Measurements from ENCODE around the gene BASP1. TPM values are rescaled to one million over a fixed set of nuclear protein-coding genes. Genes with fewer than 3 reads are reported as not detected.

BASP1 gene
- polyA plus RNA-seq, 1 donor from 2014 or later, result 974 TPM

DNA sequence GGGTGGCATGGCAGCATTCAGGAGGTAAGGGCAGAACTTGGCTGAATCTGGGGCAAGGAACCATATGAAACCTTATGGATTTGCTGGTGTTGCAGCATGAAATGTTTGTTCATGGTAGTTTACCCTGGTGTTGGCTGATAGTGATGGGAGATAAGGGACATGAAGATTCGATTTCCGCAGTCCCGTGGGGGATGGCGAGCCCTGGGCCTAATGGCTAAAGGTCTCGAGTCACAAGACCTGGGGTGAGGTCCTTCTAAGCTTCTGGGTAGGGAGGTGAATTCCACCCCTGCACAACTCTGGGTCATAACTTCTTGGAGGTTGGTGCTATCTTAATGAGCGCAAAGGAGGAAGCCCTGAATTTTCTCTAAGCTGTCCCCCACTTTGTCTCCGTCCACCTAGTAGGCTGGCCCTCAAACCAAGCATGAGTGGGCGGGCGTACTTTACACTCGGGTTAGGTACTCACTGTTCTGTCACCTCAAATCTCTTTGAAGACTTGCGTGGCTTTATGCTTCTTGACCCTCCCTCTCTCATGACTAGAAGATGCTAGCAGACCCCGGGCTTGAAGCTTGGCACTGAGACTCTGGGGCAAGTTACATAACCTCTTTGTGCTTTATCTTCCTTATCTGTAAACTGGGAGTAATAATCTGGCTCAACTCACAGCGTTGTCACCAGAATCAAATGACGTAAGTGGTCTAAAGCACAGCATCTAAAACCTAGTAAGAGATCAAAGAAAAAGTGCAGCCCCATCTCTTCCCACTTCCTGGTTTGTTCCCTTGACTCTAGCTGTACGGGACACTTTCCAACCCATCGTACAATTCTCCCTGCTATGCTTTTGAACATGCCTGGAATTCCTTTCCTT is 72.5 kb downstream of the BASP1 start:
- Histone ChIP-seq H3K27ac (ENCODE audit: low read length) (no peak overlapping the region), H3F3A (ENCODE audit: insufficient read depth, low read length, poor library complexity, severe bottlenecking) (no peaks in the 10 kb centered on the region), H3K4me3 (ENCODE audit: low read length) (no peak overlapping the region), H2AFZ (ENCODE audit: low read depth, low read length) (no peak overlapping the region), H3K36me3 (ENCODE audit: insufficient read depth, low read length) (no peaks in the 10 kb centered on the region), H3K79me2 (replicated peaks; ENCODE audit: insufficient read depth, low read length) (no peaks in the 10 kb centered on the region), H3K9ac (ENCODE audit: low read length) (no peak overlapping the region), H4K20me1 (ENCODE audit: insufficient read depth) (no peaks in the 10 kb centered on the region), H3K4me2 (ENCODE audit: low read length) (no peak overlapping the region), H3K9me3 (ENCODE audit: low read length) (no peaks in the 10 kb centered on the region), H3K9me2 (ENCODE audit: insufficient read depth, low read length) (no peaks in the 10 kb centered on the region), H3K27me3 (ENCODE audit: insufficient read depth, low read depth, low read length) (no peaks in the 10 kb centered on the region)
- no peak for TF ChIP-seq EP300 (conservative IDR thresholded peaks at IDR 0.05; ENCODE audit: poor library complexity, severe bottlenecking)
- TF ChIP-seq SMC3 (conservative IDR thresholded peaks at IDR 0.05; ENCODE audit: poor library complexity), result no peak
- TF ChIP-seq RAD21 (conservative IDR thresholded peaks at IDR 0.05), result no peak
- no peak for TF ChIP-seq POLR2AphosphoS5 (IDR thresholded peaks at IDR 0.05)
- TF ChIP-seq, protein P1, sequence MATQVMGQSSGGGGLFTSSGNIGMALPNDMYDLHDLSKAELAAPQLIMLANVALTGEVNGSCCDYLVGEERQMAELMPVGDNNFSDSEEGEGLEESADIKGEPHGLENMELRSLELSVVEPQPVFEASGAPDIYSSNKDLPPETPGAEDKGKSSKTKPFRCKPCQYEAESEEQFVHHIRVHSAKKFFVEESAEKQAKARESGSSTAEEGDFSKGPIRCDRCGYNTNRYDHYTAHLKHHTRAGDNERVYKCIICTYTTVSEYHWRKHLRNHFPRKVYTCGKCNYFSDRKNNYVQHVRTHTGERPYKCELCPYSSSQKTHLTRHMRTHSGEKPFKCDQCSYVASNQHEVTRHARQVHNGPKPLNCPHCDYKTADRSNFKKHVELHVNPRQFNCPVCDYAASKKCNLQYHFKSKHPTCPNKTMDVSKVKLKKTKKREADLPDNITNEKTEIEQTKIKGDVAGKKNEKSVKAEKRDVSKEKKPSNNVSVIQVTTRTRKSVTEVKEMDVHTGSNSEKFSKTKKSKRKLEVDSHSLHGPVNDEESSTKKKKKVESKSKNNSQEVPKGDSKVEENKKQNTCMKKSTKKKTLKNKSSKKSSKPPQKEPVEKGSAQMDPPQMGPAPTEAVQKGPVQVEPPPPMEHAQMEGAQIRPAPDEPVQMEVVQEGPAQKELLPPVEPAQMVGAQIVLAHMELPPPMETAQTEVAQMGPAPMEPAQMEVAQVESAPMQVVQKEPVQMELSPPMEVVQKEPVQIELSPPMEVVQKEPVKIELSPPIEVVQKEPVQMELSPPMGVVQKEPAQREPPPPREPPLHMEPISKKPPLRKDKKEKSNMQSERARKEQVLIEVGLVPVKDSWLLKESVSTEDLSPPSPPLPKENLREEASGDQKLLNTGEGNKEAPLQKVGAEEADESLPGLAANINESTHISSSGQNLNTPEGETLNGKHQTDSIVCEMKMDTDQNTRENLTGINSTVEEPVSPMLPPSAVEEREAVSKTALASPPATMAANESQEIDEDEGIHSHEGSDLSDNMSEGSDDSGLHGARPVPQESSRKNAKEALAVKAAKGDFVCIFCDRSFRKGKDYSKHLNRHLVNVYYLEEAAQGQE (IDR thresholded peaks at IDR 0.05; ENCODE audit: borderline replicate concordance), result no peak
- TF ChIP-seq EZH2 (IDR thresholded peaks at IDR 0.05; ENCODE audit: borderline replicate concordance, insufficient read depth, low read length, poor library complexity, severe bottlenecking), result no peak
- no peak for TF ChIP-seq MXI1 (conservative IDR thresholded peaks at IDR 0.05; ENCODE audit: poor library complexity, severe bottlenecking)
- TF ChIP-seq TAF1 (IDR thresholded peaks at IDR 0.05; ENCODE audit: low read depth), result no peak

DNA sequence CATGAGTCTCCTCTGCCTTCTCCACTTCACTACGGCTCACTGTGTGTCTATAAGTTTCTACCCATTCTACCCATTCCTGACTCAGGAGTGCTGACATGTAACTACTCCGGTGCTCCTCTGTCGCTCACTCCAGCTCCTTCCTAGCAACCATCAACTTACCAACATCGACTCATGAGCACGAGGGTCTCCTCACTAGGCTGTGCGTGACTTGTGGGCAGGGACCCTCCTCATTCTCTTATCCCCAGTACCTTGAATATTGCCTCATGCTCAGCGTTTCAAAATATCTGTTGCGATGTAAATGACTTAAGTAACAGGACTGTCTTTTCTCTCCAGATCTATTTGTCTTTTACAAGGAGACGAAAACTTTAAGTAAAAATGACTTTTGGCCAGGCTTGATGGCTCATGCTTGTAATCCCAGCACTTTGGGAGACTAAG is 73.1 kb downstream of the BASP1 start:
- Histone ChIP-seq H3K9ac (ENCODE audit: low read length) (no peak overlapping the region), H3K4me3 (ENCODE audit: low read length) (no peak overlapping the region), H3F3A (ENCODE audit: insufficient read depth, low read length, poor library complexity, severe bottlenecking) (no peaks in the 10 kb centered on the region), H3K4me2 (ENCODE audit: low read length) (no peak overlapping the region), H3K79me2 (replicated peaks; ENCODE audit: insufficient read depth, low read length) (no peaks in the 10 kb centered on the region), H2AFZ (ENCODE audit: low read depth, low read length) (no peak overlapping the region), H3K9me3 (ENCODE audit: low read length) (no peaks in the 10 kb centered on the region), H4K20me1 (ENCODE audit: insufficient read depth) (no peaks in the 10 kb centered on the region), H3K27me3 (ENCODE audit: insufficient read depth, low read depth, low read length) (no peaks in the 10 kb centered on the region), H3K9me2 (ENCODE audit: insufficient read depth, low read length) (no peaks in the 10 kb centered on the region), H3K27ac (ENCODE audit: low read length) (no peak overlapping the region), H3K36me3 (ENCODE audit: insufficient read depth, low read length) (no peaks in the 10 kb centered on the region)
- TF ChIP-seq MXI1 (conservative IDR thresholded peaks at IDR 0.05; ENCODE audit: poor library complexity, severe bottlenecking) (no peak), RAD21 (conservative IDR thresholded peaks at IDR 0.05) (no peak), EP300 (conservative IDR thresholded peaks at IDR 0.05; ENCODE audit: poor library complexity, severe bottlenecking) (no peak), EZH2 (IDR thresholded peaks at IDR 0.05; ENCODE audit: borderline replicate concordance, insufficient read depth, low read length, poor library complexity, severe bottlenecking) (no peak)
- TF ChIP-seq, protein P1 (IDR thresholded peaks at IDR 0.05; ENCODE audit: borderline replicate concordance), result no peak
- TF ChIP-seq, protein P2, sequence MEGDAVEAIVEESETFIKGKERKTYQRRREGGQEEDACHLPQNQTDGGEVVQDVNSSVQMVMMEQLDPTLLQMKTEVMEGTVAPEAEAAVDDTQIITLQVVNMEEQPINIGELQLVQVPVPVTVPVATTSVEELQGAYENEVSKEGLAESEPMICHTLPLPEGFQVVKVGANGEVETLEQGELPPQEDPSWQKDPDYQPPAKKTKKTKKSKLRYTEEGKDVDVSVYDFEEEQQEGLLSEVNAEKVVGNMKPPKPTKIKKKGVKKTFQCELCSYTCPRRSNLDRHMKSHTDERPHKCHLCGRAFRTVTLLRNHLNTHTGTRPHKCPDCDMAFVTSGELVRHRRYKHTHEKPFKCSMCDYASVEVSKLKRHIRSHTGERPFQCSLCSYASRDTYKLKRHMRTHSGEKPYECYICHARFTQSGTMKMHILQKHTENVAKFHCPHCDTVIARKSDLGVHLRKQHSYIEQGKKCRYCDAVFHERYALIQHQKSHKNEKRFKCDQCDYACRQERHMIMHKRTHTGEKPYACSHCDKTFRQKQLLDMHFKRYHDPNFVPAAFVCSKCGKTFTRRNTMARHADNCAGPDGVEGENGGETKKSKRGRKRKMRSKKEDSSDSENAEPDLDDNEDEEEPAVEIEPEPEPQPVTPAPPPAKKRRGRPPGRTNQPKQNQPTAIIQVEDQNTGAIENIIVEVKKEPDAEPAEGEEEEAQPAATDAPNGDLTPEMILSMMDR (IDR thresholded peaks at IDR 0.05; ENCODE audit: poor library complexity, severe bottlenecking), result no peak

Measured in neural cell (in vitro differentiated cells).